Activated gamma-delta T cell treated with Interleukin-2 at 50 U/mL for 16 hours (primary cell): ENCODE measurements around the gene ZNF512B.
"Not testable (repeated sequence)": the region's sequence is repeated elsewhere in the genome, so short reads cannot be mapped to it uniquely, and the experiment has no call there.

Source experiments
- DNase-seq: peaks from one replicate; pipeline ENCODE4 v3.0.0-alpha.2; 2020

The ZNF512B gene

GRCh38 chr20:63969838-63970713 lies at the start of gene ZNF512B:
ZNF512B (minus strand) TSS chr20:63969930; CDS start chr20:63967950, 1,980 bp downstream.
- peak; percentile 48 for DNase-seq

- no peak for DNase-seq
Measured at GRCh38 chr20:64015635-64016034, 45.9 kb upstream of the ZNF512B start.

GRCh38 chr20:64012385-64013154 lies 42.8 kb upstream of the ZNF512B start:
- not testable (repeated sequence) for DNase-seq

- DNase-seq: no peak
Measured at GRCh38 chr20:64011366-64011779, 41.6 kb upstream of the ZNF512B start.

- no peak for DNase-seq
Measured at GRCh38 chr20:64010711-64011237, 41.0 kb upstream of the ZNF512B start.

- no peak for DNase-seq
Measured at GRCh38 chr20:64009811-64010387, 40.2 kb upstream of the ZNF512B start.

GRCh38 chr20:64006902-64007301 lies 37.2 kb upstream of the ZNF512B start:
- no peak for DNase-seq

GRCh38 chr20:64006490-64006889 lies 36.8 kb upstream of the ZNF512B start:
- no peak for DNase-seq

- DNase-seq: no peak
Measured at GRCh38 chr20:64005394-64005793, 35.7 kb upstream of the ZNF512B start.

- DNase-seq: no peak
Measured at GRCh38 chr20:64003960-64004725, 34.4 kb upstream of the ZNF512B start.

GRCh38 chr20:64001607-64002011 lies 31.9 kb upstream of the ZNF512B start:
- no peak for DNase-seq

GRCh38 chr20:64000906-64001305 lies 31.2 kb upstream of the ZNF512B start:
- no peak for DNase-seq

GRCh38 chr20:63982937-63983336 lies 13.2 kb upstream of the ZNF512B start:
- DNase-seq: no peak

- DNase-seq: peak; percentile 94
Measured at GRCh38 chr20:63980806-63981728, 11.3 kb upstream of the ZNF512B start, which contains the start of gene PRPF6. PRPF6 (plus strand) TSS chr20:63981132; CDS start chr20:63981246, 114 bp downstream.

- DNase-seq: no peak
Measured at GRCh38 chr20:63980317-63980805, 10.6 kb upstream of the ZNF512B start.

GRCh38 chr20:63979557-63980316 lies 10.0 kb upstream of the ZNF512B start, which contains the start of gene SAMD10:
SAMD10 (minus strand) TSS chr20:63979642; CDS start chr20:63979467, 175 bp downstream.
- DNase-seq: peak; percentile 62

GRCh38 chr20:63979229-63979556 lies 9.5 kb upstream of the ZNF512B start:
- DNase-seq: no peak

- DNase-seq: peak; percentile 41
Measured at GRCh38 chr20:63978319-63979228, 8.8 kb upstream of the ZNF512B start.

- peak; percentile 61 for DNase-seq
Measured at GRCh38 chr20:63977739-63978276, 8.1 kb upstream of the ZNF512B start.
